Measurements from ENCODE around the gene GUCY1A1. TPM values are rescaled to one million over a fixed set of nuclear protein-coding genes. Genes with fewer than 3 reads are reported as not detected.

The GUCY1A1 gene
- total RNA-seq, 1 donor from 2014 or later = 1.5 TPM

- DNase-seq (ENCODE audit: low spot score) = no peak
- Histone ChIP-seq H3K27me3 (no peaks in the 10 kb centered on the region), H3K9ac (no peak overlapping the region), H3K79me2 (ENCODE audit: low read depth) (no peaks in the 10 kb centered on the region), H3F3A (ENCODE audit: low read depth) (no peaks in the 10 kb centered on the region), H3K4me3 (no peak overlapping the region), H3K4me2 (no peak overlapping the region), H3K4me1 (no peaks in the 10 kb centered on the region), H3K9me3 (ENCODE audit: low read depth) (no peaks in the 10 kb centered on the region), H3K36me3 (no peaks in the 10 kb centered on the region), H2AFZ (replicated peaks) (no peak overlapping the region), H4K20me1 (ENCODE audit: low read depth) (no peaks in the 10 kb centered on the region), H3K27ac (no peak overlapping the region)
- no peak for TF ChIP-seq EZH2phosphoT487 (IDR thresholded peaks at IDR 0.05)
- no peak for TF ChIP-seq CTCF (IDR thresholded peaks at IDR 0.05)
- no peak for TF ChIP-seq EZH2 (IDR thresholded peaks at IDR 0.05)
- Mint-ChIP-seq H3K4me3 (no peak overlapping the region), H3K36me3 (no peaks in the 10 kb centered on the region), H3K27ac (no peak overlapping the region), H3K9me3 (no peaks in the 10 kb centered on the region), H3K4me1 (no peaks in the 10 kb centered on the region), H3K27me3 (ENCODE audit: insufficient read depth, low read depth) (peaks cover 3% of the 10 kb centered on the region)
Measured at GRCh38 chr4:155735496-155735895, 68.8 kb downstream of the GUCY1A1 start.

- no peaks in the 10 kb centered on the region for H3K4me1 Mint-ChIP-seq
- H3K9me3 Mint-ChIP-seq = no peaks in the 10 kb centered on the region
- TF ChIP-seq EZH2 (IDR thresholded peaks at IDR 0.05) (no peak), EZH2phosphoT487 (IDR thresholded peaks at IDR 0.05) (no peak), CTCF (IDR thresholded peaks at IDR 0.05) (no peak)
- Histone ChIP-seq H3K27ac (no peak overlapping the region), H3K79me2 (ENCODE audit: low read depth) (no peaks in the 10 kb centered on the region), H3K4me3 (no peak overlapping the region), H3K36me3 (no peaks in the 10 kb centered on the region), H3K9me3 (ENCODE audit: low read depth) (no peaks in the 10 kb centered on the region), H3K9ac (no peak overlapping the region), H4K20me1 (ENCODE audit: low read depth) (no peaks in the 10 kb centered on the region), H2AFZ (replicated peaks) (no peak overlapping the region), H3K27me3 (no peaks in the 10 kb centered on the region), H3K4me1 (no peaks in the 10 kb centered on the region), H3K4me2 (no peak overlapping the region), H3F3A (ENCODE audit: low read depth) (no peaks in the 10 kb centered on the region)
- no peak overlapping the region for H3K4me3 Mint-ChIP-seq
- H3K36me3 Mint-ChIP-seq = no peaks in the 10 kb centered on the region
- no peak overlapping the region for H3K27ac Mint-ChIP-seq
- no peaks in the 10 kb centered on the region for H3K27me3 Mint-ChIP-seq (ENCODE audit: insufficient read depth, low read depth)
- DNase-seq (ENCODE audit: low spot score) = no peak
Measured at GRCh38 chr4:155738548-155738947, 71.9 kb downstream of the GUCY1A1 start.

GRCh38 chr4:155741546-155741945, 74.9 kb downstream of the GUCY1A1 start:
- H3K9ac ChIP-seq = no peak overlapping the region
- no peaks in the 10 kb centered on the region for H3K9me3 Mint-ChIP-seq
- H3K4me1 ChIP-seq = no peaks in the 10 kb centered on the region
- no peaks in the 10 kb centered on the region for H3K27me3 ChIP-seq
- H3K4me1 Mint-ChIP-seq = no peaks in the 10 kb centered on the region
- TF ChIP-seq EZH2 (IDR thresholded peaks at IDR 0.05) (no peak), EZH2phosphoT487 (IDR thresholded peaks at IDR 0.05) (no peak), CTCF (IDR thresholded peaks at IDR 0.05) (no peak)
- no peaks in the 10 kb centered on the region for H3K27me3 Mint-ChIP-seq (ENCODE audit: insufficient read depth, low read depth)
- no peak overlapping the region for H3K4me3 Mint-ChIP-seq
- no peak overlapping the region for H3K27ac Mint-ChIP-seq
- H3K9me3 ChIP-seq (ENCODE audit: low read depth) = no peaks in the 10 kb centered on the region
- no peaks in the 10 kb centered on the region for H3K79me2 ChIP-seq (ENCODE audit: low read depth)
- no peak overlapping the region for H3K27ac ChIP-seq
- no peak overlapping the region for H3K4me2 ChIP-seq
- H4K20me1 ChIP-seq (ENCODE audit: low read depth) = no peaks in the 10 kb centered on the region
- no peak overlapping the region for H2AFZ ChIP-seq (replicated peaks)
- H3K36me3 Mint-ChIP-seq = no peaks in the 10 kb centered on the region
- no peak for DNase-seq (ENCODE audit: low spot score)
- H3K4me3 ChIP-seq = no peak overlapping the region
- H3F3A ChIP-seq (ENCODE audit: low read depth) = no peaks in the 10 kb centered on the region
- H3K36me3 ChIP-seq = no peaks in the 10 kb centered on the region
